Heart left ventricle (tissue), 13 donors: ENCODE results near the gene SEMA4A.
"Not testable (repeated sequence)": the region's sequence is repeated elsewhere in the genome, so short reads cannot be mapped to it uniquely, and the experiment has no call there.

ENCODE experiments used
- CTCF ChIP-seq, 12 donors: fragments of 200-600 bp; sonication (generic) in 4 of 12; IDR thresholded peaks; one replicate each; pipeline versions ENCODE4 v1.5.0 to v1.8.0; 2018 to 2022; ENCODE audit warnings: antibody characterized with exemption in 12 of 12, mild to moderate bottlenecking in 5 of 12
- POLR2A ChIP-seq, 2 donors: fragments of 450-650 bp; IDR thresholded peaks; one replicate each; pipeline ENCODE4 v1.6.1; 2017; ENCODE audit warnings: antibody characterized with exemption in 2 of 2, mild to moderate bottlenecking in 2 of 2, moderate library complexity in 2 of 2
- donor health status: ischemic (EF 13 %, LVEDD 7.1; RV severe dilation, severe dysfunction).
- donor health status: DM: no; HTN: yes; CAD: no.
- donor health status: DM: no; HTN: no; CAD: no.
- donor health status: ischemic (EF 25% LVEDD 6.9; RV normal size, moderate dysfunction).
- donor health status: ischemic (EF 25% LVEDD 5.7; RV mildly dilated, moderate dysfunction).
- donor health status: ischemic (EF 35%, LVEDD 5.7; RV mildly dilated, moderate dysfunction).
- donor health status: nonischemic (EF 11% LVEDD 7.7; RV severe dilation, severe dysfunction).
- donor health status: DM: yes; HTN: yes; CAD: no.
- donor health status: PGD.
- donor health status: ischemic (EF 29% LVEDD 5.4; RV normal size, mild dysfunction).
- donor health status: nonischemic (EF 23%, LVEDD 6.1; RV moderate dilation, normal function).

GRCh38 chr1:156182010-156182779, 28.8 kb downstream of the SEMA4A start:
- not testable (repeated sequence) for TF ChIP-seq CTCF, POLR2A (IDR thresholded peaks at IDR 0.05)
